Measurements from ENCODE around the gene HNMT. TPM values are rescaled to one million over a fixed set of nuclear protein-coding genes. Genes with fewer than 3 reads are reported as not detected.
"Not testable (repeated sequence)": the region's sequence is repeated elsewhere in the genome, so short reads cannot be mapped to it uniquely, and the experiment has no call there.

Gene HNMT
- total RNA-seq, 1 donor from 2014 or later: not detected

DNA sequence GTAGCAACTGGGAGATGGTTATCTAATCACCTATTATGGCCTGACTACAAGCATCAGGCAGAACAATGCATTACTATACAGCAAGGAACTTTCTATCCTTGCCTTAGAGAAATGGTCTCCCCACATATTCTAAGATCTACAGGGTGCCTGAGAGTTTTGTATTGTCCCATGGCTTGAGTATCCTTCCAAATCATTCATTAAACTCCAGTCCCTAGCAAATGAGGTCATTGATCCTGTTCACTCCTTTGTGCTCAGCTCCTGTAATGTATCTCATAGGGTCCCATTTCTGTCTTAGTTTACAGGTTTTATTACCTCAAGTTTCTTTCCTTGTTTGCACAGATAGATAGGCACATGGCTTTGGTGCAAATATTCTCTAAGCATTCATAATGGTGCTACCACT is 9.0 kb downstream of the HNMT start:
- intact Hi-C loops (cut with micrococcal nuclease): no loop called here
- Mint-ChIP-seq H3K36me3 (ENCODE audit: low read depth) (no peaks in the 10 kb centered on the region), H3K4me1 (no peaks in the 10 kb centered on the region), H3K4me3 (no peak overlapping the region), H3K9me3 (no peaks in the 10 kb centered on the region), H3K27me3 (no peaks in the 10 kb centered on the region), H3K27ac (no peak overlapping the region)
- DNase-seq: no peak

DNA sequence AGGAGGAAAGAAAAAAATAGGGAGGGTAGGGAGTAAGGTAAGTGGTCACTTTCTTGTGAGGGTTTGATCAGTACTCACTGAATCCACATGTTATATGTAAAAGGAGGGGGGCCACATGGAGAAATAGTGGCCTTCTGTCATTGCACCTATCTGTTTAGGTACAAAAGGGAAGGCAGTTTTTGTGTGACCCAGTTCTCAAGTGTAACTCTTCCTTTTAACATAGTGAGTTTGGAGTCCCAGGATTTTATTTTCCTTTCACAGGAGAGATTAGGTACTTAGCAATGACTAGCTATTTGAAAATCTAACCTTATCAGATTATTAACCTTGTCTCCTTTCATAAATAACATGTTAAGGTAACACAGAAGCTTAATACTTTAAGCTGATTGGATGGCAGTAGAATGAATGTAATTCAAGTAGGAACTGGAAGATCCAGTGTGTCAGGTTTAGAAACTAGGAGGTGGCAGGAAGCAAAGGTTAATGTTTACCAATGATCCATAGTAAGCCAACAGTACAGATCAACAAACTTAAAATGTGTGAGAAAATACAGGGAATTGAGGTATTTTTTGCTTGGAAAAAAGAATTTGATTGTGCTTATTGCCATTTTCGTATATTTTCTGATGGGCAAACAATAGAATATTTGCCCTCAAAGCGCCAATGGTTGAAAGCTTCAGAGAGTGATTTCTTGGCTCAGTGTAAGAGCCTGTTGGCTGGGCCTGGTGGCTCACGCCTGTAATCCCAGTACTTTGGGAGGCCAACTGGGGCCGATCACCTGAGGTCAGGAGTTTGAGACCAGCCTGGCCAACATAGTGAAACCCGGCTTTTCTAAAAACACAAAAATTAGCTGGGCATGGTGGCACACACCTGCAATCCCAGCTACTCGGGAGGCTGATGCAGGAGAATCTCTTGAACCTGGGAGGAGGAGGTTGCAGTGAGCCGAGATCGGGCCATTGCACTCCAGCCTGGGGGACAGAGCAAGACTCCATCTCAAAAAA is 11.3 kb downstream of the HNMT start:
- intact Hi-C loops (cut with micrococcal nuclease): no loop called here
- H3K4me1 Mint-ChIP-seq: no peaks in the 10 kb centered on the region
- no peaks in the 10 kb centered on the region for H3K27me3 Mint-ChIP-seq
- H3K9me3 Mint-ChIP-seq: no peaks in the 10 kb centered on the region
- no peaks in the 10 kb centered on the region for H3K36me3 Mint-ChIP-seq (ENCODE audit: low read depth)
- H3K27ac Mint-ChIP-seq: no peak overlapping the region
- no peak for DNase-seq
- H3K4me3 Mint-ChIP-seq: no peak overlapping the region

DNA sequence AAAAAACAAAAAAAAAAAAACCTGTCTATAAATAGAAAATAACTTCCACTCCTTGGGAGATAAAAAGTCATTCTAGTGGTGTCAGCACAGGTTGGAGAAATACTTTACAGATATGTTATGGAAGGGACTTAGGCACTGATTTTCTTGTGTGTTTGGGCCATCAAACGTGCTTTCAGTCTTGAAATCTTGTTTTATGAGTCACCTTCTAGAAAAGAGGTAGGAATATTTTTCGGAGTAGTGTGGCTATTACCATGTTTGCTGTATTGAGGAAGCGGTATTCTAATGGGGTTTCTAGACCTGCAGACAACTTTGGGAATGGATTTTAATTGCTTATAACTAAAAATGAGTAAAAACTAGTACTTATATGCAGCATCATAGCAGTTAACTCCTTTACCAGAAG is 12.0 kb downstream of the HNMT start:
- no peak overlapping the region for H3K27ac Mint-ChIP-seq
- no peak for DNase-seq
- no peaks in the 10 kb centered on the region for H3K4me1 Mint-ChIP-seq
- intact Hi-C loops (cut with micrococcal nuclease): no loop called here
- H3K4me3 Mint-ChIP-seq: no peak overlapping the region
- no peaks in the 10 kb centered on the region for H3K9me3 Mint-ChIP-seq
- no peaks in the 10 kb centered on the region for H3K36me3 Mint-ChIP-seq (ENCODE audit: low read depth)
- no peaks in the 10 kb centered on the region for H3K27me3 Mint-ChIP-seq

DNA sequence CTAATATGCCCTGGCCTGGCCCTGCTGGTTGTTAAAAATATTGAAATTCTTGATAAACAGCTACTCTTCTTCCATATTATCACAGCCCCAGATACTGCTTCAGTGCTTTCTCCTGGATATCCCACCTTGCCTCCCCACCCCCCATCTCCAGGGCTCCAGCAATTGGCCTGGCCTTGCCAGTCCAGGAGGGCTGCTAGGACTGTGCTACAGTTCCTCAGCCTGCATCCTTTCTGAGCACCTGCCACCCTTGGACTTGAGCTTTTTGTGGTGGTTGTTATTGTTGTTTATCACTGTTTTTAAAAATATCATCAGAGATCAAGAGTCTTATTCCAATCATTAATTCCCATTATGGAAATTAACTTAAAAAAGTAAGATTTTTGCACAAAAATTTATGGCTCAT is 13.5 kb downstream of the HNMT start:
- DNase-seq: no peak
- Mint-ChIP-seq H3K36me3 (ENCODE audit: low read depth) (no peaks in the 10 kb centered on the region), H3K4me3 (no peak overlapping the region), H3K27ac (no peak overlapping the region), H3K9me3 (no peaks in the 10 kb centered on the region), H3K27me3 (no peaks in the 10 kb centered on the region), H3K4me1 (no peaks in the 10 kb centered on the region)
- intact Hi-C loops (cut with micrococcal nuclease): no loop called here

DNA sequence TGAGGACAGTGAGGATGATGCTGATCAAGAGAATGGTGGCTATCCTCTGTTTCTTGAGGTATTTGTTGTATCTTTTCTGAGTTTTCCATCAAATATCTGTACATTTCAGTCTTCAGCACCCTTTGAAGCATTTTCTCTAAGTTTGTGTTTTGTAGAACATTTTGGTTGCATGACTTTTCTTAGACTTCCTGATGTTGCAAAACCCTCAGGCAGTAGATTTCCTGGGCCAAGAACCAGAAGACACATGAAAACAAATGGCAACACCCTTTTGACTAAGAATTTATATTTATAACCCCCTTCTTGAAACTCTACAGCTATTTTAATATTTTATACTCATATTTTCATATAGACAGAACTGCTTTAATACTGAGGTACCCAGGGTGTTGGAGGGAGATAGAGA is 16.2 kb downstream of the HNMT start:
- intact Hi-C loops (cut with micrococcal nuclease): no loop called here
- Mint-ChIP-seq H3K4me1 (no peaks in the 10 kb centered on the region), H3K27me3 (no peaks in the 10 kb centered on the region), H3K4me3 (no peak overlapping the region), H3K36me3 (ENCODE audit: low read depth) (no peaks in the 10 kb centered on the region), H3K27ac (no peak overlapping the region), H3K9me3 (no peaks in the 10 kb centered on the region)
- no peak for DNase-seq

DNA sequence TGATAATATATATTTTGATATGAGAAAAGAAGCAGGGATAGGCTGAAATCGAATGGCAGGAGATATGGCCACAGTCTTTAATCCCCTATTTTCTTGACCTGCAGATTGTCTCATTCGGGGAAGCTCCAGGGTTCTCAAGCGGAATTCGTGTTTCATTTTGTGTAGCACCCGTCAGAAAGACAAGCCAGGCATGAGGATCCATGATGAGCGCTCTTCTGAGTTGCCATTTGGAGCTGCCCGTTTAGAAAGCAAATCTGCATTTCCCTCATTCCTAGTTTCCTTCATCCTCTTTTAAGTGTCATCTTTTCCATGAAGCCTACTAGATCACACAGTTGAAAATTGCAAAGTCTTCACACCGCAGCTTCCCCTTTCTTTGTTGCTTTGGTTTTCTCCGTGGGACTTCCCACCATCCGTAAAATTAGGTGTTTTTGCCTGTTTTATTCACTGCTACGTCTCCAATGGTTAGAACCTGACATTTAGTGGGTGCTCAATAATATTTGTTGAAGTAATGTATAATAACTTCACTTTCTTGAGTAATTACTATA is 16.9 kb downstream of the HNMT start:
- Mint-ChIP-seq H3K27me3 (no peaks in the 10 kb centered on the region), H3K27ac (no peak overlapping the region), H3K9me3 (no peaks in the 10 kb centered on the region), H3K36me3 (ENCODE audit: low read depth) (no peaks in the 10 kb centered on the region), H3K4me1 (no peaks in the 10 kb centered on the region), H3K4me3 (no peak overlapping the region)
- intact Hi-C loops (cut with micrococcal nuclease): no loop called here
- DNase-seq: no peak

DNA sequence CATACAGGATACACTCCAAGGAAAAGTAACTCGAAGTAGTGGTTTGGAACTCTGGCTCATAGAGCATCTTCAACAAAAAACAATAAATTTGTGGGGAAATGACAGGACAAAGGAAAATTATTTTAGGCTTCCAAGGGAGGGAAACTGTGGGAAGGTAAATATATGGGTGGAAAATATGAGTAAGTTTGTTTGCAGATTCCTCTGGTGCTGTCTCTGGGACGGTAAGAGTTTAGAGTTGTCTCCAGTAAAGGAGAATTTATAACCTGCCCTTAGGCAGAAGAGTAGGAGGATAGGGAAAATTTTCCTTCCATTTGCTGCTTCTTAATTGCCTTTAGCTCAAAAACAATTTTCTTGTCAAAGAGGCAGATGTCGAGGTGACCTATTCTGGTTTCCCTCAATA is 19.3 kb downstream of the HNMT start:
- H3K9me3 Mint-ChIP-seq: no peaks in the 10 kb centered on the region
- H3K4me3 Mint-ChIP-seq: no peak overlapping the region
- no peaks in the 10 kb centered on the region for H3K36me3 Mint-ChIP-seq (ENCODE audit: low read depth)
- intact Hi-C loops (cut with micrococcal nuclease): no loop called here
- H3K27ac Mint-ChIP-seq: no peak overlapping the region
- H3K4me1 Mint-ChIP-seq: no peaks in the 10 kb centered on the region
- no peak for DNase-seq
- H3K27me3 Mint-ChIP-seq: no peaks in the 10 kb centered on the region

DNA sequence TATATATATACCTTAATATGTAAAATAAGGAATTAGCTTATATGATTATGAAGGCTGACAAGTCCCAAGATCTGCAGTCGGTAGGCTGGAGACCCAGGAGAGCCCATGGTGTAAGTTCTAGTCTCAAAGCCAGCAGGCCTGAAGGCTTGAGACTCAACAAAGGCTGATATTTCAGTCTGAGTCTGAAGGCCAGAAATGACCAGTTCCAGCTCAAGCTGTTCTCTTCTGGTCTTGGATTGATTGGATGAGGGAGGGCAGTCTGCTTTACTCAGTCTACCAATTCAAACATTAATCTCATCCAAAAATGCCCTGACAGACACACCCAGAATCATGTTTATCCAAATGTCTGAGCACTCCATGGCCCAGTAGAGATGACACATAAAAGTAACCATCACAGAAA is 22.0 kb downstream of the HNMT start:
- intact Hi-C loops (cut with micrococcal nuclease): no loop called here
- Mint-ChIP-seq H3K27me3 (no peaks in the 10 kb centered on the region), H3K27ac (no peak overlapping the region), H3K4me3 (no peak overlapping the region), H3K4me1 (no peaks in the 10 kb centered on the region), H3K36me3 (ENCODE audit: low read depth) (no peaks in the 10 kb centered on the region), H3K9me3 (no peaks in the 10 kb centered on the region)
- no peak for DNase-seq

DNA sequence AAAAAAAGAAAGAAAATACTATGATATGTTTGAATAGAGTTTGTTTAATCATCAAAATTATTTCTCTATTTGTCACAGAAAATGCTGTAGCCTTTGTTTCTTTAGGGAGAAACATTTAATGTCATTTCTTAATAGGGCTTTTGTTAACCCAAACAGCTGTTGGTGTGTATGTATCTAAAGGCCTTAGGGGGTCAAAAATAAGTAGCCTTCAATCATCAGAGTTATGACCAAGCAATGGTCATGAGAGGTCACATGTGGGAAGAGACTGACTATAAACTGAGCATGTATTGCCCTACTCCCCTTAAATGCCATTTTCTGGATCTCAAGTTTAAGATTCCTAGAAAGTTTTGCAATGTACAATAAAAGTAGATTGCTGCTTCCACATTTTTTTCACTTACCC is 22.7 kb downstream of the HNMT start:
- Mint-ChIP-seq H3K27me3 (no peaks in the 10 kb centered on the region), H3K27ac (no peak overlapping the region), H3K4me3 (no peak overlapping the region), H3K4me1 (no peaks in the 10 kb centered on the region), H3K9me3 (no peaks in the 10 kb centered on the region), H3K36me3 (ENCODE audit: low read depth) (no peaks in the 10 kb centered on the region)
- intact Hi-C loops (cut with micrococcal nuclease): no loop called here
- no peak for DNase-seq

DNA sequence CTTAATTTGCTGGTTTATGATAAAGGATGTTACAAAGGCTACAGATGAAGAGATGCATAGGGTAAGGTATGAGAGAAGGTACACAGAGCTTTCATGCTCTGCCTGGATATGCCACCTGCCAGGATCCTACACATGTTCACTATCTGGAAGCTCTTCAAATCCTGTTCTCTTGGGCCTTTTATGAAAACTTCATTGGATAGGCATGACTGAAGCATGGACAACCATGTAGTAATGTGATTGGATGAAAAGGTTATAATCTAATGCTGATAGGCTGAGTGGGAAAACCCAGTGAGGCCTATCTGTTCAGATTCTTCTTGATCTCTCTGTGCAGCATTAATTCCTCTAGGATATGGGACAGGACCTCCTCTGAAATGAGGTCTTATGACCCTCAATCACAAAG is 26.8 kb downstream of the HNMT start:
- no peak overlapping the region for H3K4me3 Mint-ChIP-seq
- H3K36me3 Mint-ChIP-seq (ENCODE audit: low read depth): no peaks in the 10 kb centered on the region
- intact Hi-C loops (cut with micrococcal nuclease): no loop called here
- DNase-seq: no peak
- no peak overlapping the region for H3K27ac Mint-ChIP-seq
- no peaks in the 10 kb centered on the region for H3K27me3 Mint-ChIP-seq
- peaks cover 6% of the 10 kb centered on the region for H3K9me3 Mint-ChIP-seq
- no peaks in the 10 kb centered on the region for H3K4me1 Mint-ChIP-seq

DNA sequence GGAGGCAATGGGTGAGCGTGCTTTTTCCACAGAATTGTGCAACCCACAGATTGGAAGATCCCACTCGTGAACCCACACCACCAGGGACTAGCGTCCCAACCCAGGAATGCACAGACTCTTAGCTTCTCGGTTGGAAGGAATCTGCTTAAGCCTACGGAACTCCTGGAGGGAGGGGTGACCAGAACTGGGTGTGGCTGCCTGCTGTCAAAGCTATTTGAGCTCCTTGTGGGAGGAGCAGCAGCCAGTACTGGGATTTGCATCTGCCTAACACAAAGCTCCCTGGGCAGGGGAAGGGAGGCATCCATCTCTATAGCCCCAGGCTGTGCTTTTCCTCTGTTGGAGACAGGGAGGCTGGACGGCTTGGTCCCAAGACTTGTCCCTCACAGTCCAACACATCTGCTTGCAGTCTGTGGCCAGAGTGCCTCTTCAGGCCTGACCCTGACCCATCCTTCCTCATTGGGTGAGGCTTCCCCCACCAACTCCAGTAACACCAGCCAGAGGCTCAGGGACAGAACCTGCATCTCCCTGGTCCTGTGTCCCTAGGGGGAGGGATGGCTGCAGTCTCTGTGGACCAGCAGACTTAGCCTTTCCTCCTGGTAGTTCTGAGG is 27.9 kb downstream of the HNMT start:
- no peak for DNase-seq
- Mint-ChIP-seq H3K4me3 (no peak overlapping the region), H3K27me3 (no peaks in the 10 kb centered on the region), H3K36me3 (ENCODE audit: low read depth) (no peaks in the 10 kb centered on the region), H3K27ac (no peak overlapping the region), H3K4me1 (no peaks in the 10 kb centered on the region), H3K9me3 (peaks cover 6% of the 10 kb centered on the region)
- intact Hi-C loops (cut with micrococcal nuclease): no loop called here

DNA sequence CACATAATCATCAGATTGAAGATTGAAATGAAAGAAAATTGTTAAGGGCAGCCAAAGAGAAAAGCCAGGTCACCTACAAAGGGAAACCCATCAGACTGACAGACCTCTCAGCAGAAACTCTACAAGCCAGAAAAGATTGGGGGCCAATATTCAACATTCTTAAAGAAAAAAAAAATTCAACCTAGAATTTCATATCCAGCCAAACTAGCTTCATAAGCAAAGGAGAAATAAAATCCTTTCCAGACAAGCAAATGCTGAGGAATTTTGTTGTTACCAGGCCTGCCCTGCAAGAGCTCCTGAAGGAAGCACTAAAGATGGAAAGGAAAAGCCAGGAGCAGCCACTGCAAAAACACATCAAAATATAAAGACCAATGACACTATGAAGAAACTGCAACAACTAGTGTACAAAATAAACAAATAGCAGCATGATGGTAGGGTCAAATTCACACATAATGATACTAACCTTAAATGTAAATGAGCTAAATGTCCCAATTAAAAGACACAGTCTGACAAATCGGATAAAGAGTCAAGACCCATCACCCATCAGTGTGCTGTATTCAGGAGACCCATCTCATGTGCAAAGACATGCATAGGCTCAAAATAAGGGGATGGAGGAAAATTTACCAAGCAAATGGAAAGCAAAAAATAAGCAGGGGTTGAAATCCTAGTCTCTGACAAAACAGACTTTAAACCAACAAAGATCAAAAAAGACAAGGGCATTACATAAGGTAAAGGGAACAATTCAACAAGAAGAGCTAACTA is 29.6 kb downstream of the HNMT start:
- H3K9me3 Mint-ChIP-seq; intact Hi-C loops (cut with micrococcal nuclease); H3K27ac Mint-ChIP-seq; DNase-seq; H3K36me3 Mint-ChIP-seq (ENCODE audit: low read depth); H3K4me3 Mint-ChIP-seq; H3K27me3 Mint-ChIP-seq; H3K4me1 Mint-ChIP-seq: not testable (repeated sequence)

DNA sequence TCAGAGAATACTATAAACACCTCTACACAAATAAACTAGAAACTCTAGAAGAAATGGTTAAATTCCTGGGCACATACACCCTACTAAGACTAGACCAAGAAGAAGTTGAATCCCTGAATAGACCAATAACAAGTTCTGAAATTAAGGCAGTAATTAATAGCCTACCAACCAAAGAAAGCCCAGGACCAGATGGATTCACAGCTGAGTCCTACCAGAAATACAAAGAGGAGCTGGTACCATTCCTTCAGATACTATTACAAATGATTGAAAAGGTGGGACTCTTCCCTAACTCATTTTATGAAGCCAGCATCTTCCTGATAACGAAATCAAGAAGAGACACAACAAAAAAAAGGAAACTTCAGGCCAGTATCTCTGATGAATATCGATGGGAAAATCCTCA is 31.1 kb downstream of the HNMT start:
- H3K9me3 Mint-ChIP-seq; H3K36me3 Mint-ChIP-seq (ENCODE audit: low read depth); DNase-seq; intact Hi-C loops (cut with micrococcal nuclease); H3K27ac Mint-ChIP-seq; H3K4me1 Mint-ChIP-seq; H3K4me3 Mint-ChIP-seq; H3K27me3 Mint-ChIP-seq: not testable (repeated sequence)

DNA sequence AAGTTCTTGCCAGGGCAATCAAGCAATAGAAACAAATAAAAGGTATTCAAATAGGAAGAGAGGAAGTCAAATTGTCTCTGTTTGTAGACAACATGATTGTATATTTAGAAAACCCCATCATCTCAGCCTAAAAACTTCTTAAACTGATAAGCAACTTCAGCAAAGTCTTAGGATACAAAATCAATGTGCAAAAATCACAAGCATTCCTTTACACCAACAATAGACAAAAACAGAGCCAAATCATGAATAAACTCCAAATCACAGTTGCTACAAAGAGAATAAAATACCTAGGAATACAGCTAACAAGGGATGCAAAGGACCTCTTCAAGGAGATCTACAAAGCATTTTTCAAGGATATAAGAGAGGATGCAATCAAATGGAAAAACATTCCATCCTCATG is 31.9 kb downstream of the HNMT start:
- H3K4me1 Mint-ChIP-seq; H3K27ac Mint-ChIP-seq; H3K36me3 Mint-ChIP-seq (ENCODE audit: low read depth); DNase-seq; H3K27me3 Mint-ChIP-seq; intact Hi-C loops (cut with micrococcal nuclease); H3K4me3 Mint-ChIP-seq; H3K9me3 Mint-ChIP-seq: not testable (repeated sequence)
